HCT116 (cell line): ENCODE data around the gene RREB1.

Source experiments
- EZH2 ChIP-seq: fragments of 200-600 bp; sonication (generic); IDR thresholded peaks from 2 replicates; pipeline ENCODE4 v1.6.1; 2017; ENCODE audit warnings: antibody characterized with exemption, mixed run types
- EZH2phosphoT487 ChIP-seq: fragments of 200-600 bp; IDR thresholded peaks from 2 replicates; pipeline ENCODE4 v1.6.1; 2018; ENCODE audit warnings: antibody characterized with exemption, borderline replicate concordance
- POLR2A ChIP-seq: IDR thresholded peaks from 2 replicates; pipeline ENCODE4 v1.7.0; 2011; ENCODE audit warnings: borderline replicate concordance; ENCODE audit not compliant: insufficient read depth, insufficient read length; ENCODE audit errors: extremely low read depth
- POLR2AphosphoS5 ChIP-seq: IDR thresholded peaks from 2 replicates; pipeline ENCODE4 v1.6.1; 2011; ENCODE audit warnings: mild to moderate bottlenecking, low read depth, low read length, moderate library complexity
- SIN3A ChIP-seq: IDR thresholded peaks from 2 replicates; pipeline ENCODE4 v1.6.1; 2012; ENCODE audit warnings: low read depth
- SP1 ChIP-seq: IDR thresholded peaks from 2 replicates; pipeline ENCODE4 v1.6.1; 2012; ENCODE audit warnings: low read depth
- ZNF274 ChIP-seq: fragments of 200-500 bp; sonication (Bioruptor generic); IDR thresholded peaks from 2 replicates; pipeline ENCODE4 v1.6.1; 2014; ENCODE audit warnings: mild to moderate bottlenecking, low read depth, low read length, inconsistent platforms
- TF ChIP-seq, protein P1 (sequence below), 3 experiments: fragments of 200-600 bp in 1 of 3; sonication (generic) in 1 of 3; IDR thresholded peaks in 2 of 3; conservative IDR thresholded peaks in 1 of 3; 2 replicates each; pipeline ENCODE4 v1.5.1; 2012 to 2017; ENCODE audit warnings: low read depth in 2 of 3, low read length in 2 of 3, antibody characterized with exemption in 1 of 3, borderline replicate concordance in 1 of 3, control low read depth in 1 of 3, mild to moderate bottlenecking in 1 of 3, mixed read lengths in 1 of 3, mixed run types in 1 of 3, moderate library complexity in 1 of 3; ENCODE audit not compliant: insufficient read depth in 1 of 3
- TF ChIP-seq, protein P2 (sequence below): IDR thresholded peaks from 2 replicates; pipeline ENCODE4 v1.6.1; 2012; ENCODE audit warnings: low read depth

DNA sequence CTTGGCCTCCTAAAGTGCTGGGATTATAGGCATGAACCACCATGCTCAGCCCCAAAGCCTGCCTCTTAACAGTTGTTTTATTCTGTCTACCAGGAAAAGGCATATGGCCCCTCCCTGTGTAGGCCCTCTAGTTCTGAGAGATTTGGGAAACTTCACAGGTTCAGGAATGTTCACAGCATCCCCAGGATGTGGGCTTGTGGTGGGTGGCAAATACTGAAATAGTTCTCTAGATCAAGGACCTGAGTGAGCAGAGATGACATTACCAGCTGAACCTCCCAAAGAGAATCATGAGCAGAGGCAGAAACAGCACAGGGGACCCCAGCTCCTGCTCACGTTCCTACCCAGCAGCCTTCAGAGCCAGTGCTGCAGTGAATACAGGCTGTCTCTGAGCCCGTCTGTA is 105.7 kb downstream of the RREB1 start:
- no peak for TF ChIP-seq POLR2A
- TF ChIP-seq, protein P1, sequence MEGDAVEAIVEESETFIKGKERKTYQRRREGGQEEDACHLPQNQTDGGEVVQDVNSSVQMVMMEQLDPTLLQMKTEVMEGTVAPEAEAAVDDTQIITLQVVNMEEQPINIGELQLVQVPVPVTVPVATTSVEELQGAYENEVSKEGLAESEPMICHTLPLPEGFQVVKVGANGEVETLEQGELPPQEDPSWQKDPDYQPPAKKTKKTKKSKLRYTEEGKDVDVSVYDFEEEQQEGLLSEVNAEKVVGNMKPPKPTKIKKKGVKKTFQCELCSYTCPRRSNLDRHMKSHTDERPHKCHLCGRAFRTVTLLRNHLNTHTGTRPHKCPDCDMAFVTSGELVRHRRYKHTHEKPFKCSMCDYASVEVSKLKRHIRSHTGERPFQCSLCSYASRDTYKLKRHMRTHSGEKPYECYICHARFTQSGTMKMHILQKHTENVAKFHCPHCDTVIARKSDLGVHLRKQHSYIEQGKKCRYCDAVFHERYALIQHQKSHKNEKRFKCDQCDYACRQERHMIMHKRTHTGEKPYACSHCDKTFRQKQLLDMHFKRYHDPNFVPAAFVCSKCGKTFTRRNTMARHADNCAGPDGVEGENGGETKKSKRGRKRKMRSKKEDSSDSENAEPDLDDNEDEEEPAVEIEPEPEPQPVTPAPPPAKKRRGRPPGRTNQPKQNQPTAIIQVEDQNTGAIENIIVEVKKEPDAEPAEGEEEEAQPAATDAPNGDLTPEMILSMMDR (IDR thresholded peaks at IDR 0.05 in 2 of 3, conservative IDR thresholded peaks at IDR 0.05 in 1 of 3; ENCODE audit: borderline replicate concordance in 1 of 3, insufficient read depth in 1 of 3, low read depth in 2 of 3, low read length in 2 of 3), result no peak
- no peak for TF ChIP-seq POLR2AphosphoS5
- TF ChIP-seq SP1, result no peak
- no peak for TF ChIP-seq ZNF274
- no peak for TF ChIP-seq SIN3A
- TF ChIP-seq, protein P2, sequence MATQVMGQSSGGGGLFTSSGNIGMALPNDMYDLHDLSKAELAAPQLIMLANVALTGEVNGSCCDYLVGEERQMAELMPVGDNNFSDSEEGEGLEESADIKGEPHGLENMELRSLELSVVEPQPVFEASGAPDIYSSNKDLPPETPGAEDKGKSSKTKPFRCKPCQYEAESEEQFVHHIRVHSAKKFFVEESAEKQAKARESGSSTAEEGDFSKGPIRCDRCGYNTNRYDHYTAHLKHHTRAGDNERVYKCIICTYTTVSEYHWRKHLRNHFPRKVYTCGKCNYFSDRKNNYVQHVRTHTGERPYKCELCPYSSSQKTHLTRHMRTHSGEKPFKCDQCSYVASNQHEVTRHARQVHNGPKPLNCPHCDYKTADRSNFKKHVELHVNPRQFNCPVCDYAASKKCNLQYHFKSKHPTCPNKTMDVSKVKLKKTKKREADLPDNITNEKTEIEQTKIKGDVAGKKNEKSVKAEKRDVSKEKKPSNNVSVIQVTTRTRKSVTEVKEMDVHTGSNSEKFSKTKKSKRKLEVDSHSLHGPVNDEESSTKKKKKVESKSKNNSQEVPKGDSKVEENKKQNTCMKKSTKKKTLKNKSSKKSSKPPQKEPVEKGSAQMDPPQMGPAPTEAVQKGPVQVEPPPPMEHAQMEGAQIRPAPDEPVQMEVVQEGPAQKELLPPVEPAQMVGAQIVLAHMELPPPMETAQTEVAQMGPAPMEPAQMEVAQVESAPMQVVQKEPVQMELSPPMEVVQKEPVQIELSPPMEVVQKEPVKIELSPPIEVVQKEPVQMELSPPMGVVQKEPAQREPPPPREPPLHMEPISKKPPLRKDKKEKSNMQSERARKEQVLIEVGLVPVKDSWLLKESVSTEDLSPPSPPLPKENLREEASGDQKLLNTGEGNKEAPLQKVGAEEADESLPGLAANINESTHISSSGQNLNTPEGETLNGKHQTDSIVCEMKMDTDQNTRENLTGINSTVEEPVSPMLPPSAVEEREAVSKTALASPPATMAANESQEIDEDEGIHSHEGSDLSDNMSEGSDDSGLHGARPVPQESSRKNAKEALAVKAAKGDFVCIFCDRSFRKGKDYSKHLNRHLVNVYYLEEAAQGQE, result no peak
- TF ChIP-seq EZH2, result no peak
- TF ChIP-seq EZH2phosphoT487, result no peak
